ENCODE measurements around the gene RGS9BP. TPM values are rescaled to one million over a fixed set of nuclear protein-coding genes. Genes with fewer than 3 reads are reported as not detected.
A peak's percentile ranks its signal among the peaks of the same experiment; 100 is the strongest.
"Not testable (repeated sequence)": the region's sequence is repeated elsewhere in the genome, so short reads cannot be mapped to it uniquely, and the experiment has no call there.

The RGS9BP gene
- total RNA-seq, 2 donors from 2014 or later, result 0.39 TPM; not detected in 1

GRCh38 chr19:32686847-32687475 is 11.3 kb downstream of the RGS9BP start:
- Mint-ChIP-seq H3K9me3 (no peaks in the 10 kb centered on the region), H3K36me3 (peaks cover 0 to 9% of the 10 kb centered on the region in 2 donors), H3K27ac (no peak overlapping the region)
- ATAC-seq, result no peak
- DNase-seq (ENCODE audit: low spot score in 2 of 2), result no peak

DNA sequence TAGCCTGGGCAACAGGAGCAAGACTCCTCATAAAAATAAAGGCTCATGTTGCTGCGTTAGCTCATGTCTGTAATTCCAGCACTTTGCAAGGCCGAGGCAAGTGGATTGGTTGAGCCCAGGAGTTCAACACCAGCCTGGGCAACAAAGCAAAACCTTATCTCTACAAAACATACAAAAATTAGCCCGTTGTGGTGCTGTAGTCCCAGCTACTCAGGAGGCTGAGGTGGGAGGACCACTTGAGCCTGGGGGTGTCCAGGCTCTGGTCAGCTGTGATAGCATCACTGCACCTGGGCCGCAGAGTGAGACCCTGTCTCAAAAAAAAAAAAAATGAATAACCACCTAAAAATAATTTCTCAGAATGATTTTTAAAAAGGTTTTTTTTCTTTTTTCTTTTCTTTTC is 12.0 kb downstream of the RGS9BP start:
- no peak for ATAC-seq
- no peak for DNase-seq (ENCODE audit: low spot score in 2 of 2)
- H3K9me3 Mint-ChIP-seq, result no peaks in the 10 kb centered on the region
- H3K27ac Mint-ChIP-seq, result no peak overlapping the region
- peaks cover 2 to 12% of the 10 kb centered on the region in 2 donors for H3K36me3 Mint-ChIP-seq

DNA sequence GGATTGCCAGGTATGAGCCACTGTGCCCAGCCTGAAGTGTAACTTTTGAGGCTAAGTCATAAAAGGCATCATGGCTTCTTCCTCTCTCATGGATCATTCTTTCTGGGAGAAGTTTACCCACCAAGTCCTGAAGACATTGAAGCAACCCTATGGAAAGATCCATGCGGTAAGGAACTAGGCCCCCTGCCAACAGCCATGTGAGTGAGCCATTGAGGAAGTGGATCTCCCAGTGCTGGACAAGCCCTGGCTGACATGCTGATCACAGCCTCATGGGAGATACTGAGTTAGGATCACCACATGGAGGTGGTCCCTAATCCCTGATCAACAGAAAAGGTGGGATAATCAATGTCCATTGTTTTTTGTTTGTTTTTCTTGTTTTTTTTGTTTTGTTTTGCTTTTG is 12.7 kb downstream of the RGS9BP start:
- Mint-ChIP-seq H3K9me3 (peaks cover 3 to 4% of the 10 kb centered on the region in 2 donors), H3K36me3 (peaks cover 8 to 18% of the 10 kb centered on the region in 2 donors)
- no peak for ATAC-seq

GRCh38 chr19:32691291-32691951 is 15.8 kb downstream of the RGS9BP start, which contains the start of gene NUDT19:
TSS of gene NUDT19 (plus strand) at chr19:32691821. CDS start at chr19:32691961, 140 bp downstream.
- H3K9me3 Mint-ChIP-seq, result peaks cover 6% of the 10 kb centered on the region in 2 donors
- DNase-seq (ENCODE audit: low spot score in 2 of 2), result peak; percentile 80 to 83
- ATAC-seq, result peak; percentile 71 to 82
- peaks cover 34 to 37% of the 10 kb centered on the region in 2 donors for H3K36me3 Mint-ChIP-seq
- H3K27ac Mint-ChIP-seq, result peak within 1 kb of the TSS; percentile 74 to 89

More for the DNA sequence above, 12.7 kb downstream of the RGS9BP start:
- DNase-seq (ENCODE audit: low spot score in 2 of 2), result no peak
- H3K27ac Mint-ChIP-seq, result no peak overlapping the region

DNA sequence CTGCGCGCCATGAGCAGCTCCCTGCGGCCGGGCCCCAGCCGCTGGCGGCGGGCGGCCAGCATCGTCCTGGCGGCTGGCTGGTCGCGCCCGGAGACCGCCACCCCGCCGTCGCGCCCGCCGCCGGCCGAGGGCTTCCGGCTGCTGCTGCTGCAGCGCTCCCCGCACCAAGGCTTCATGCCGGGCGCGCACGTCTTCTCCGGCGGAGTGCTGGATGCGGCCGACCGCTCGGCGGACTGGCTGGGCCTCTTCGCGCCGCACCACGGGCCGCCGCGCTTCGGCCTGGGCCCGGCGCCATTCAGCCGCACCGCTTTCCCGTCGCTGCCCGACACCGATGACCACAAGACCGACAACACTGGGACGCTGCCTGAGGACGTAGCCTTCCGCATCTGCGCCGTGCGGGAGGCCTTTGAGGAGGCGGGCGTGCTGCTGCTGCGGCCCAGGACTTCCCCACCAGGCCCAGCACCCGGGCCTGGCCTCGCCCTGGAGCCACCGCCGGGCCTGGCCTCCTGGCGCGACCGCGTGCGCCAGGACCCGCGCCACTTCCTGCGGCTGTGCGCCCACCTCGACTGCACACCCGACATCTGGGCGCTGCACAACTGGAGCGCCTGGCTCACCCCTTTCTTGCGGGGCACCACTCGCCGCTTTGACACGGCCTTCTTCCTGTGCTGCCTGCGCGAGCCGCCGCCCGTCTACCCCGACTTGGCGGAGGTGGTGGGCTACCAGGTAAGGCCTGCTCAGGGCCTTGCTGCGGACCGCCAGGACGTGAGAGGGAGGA is 16.5 kb downstream of the RGS9BP start:
- Mint-ChIP-seq H3K9me3 (peaks cover 6% of the 10 kb centered on the region in 2 donors), H3K36me3 (peaks cover 30 to 41% of the 10 kb centered on the region in 2 donors), H3K27ac (peak overlapping the region; percentile 9 to 89)
- peak; percentile 64 to 82 for ATAC-seq
- DNase-seq (ENCODE audit: low spot score in 2 of 2), result peak; percentile 55 to 86

DNA sequence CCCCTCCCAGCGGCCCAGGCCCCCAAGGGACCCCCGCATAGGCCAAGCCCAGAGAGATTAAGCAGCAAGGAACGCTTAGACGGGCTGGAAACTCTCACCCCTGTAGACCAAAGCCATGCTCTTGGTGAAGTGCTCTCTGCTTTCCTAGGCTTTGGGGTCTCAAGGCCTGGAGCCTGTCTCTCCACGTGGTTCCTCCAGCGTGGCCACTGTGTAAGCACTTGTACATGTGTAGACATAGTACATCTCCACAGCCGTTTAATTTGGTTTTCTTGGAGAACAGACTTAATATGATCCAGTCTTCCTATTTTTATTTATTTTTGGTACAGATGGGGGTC is 17.0 kb downstream of the RGS9BP start:
- no peak for ATAC-seq
- no peak for DNase-seq (ENCODE audit: low spot score in 2 of 2)
- Mint-ChIP-seq H3K27ac (peak overlapping the region; percentile 89 to 98), H3K9me3 (peaks cover 6% of the 10 kb centered on the region in 2 donors), H3K36me3 (peaks cover 36 to 47% of the 10 kb centered on the region in 2 donors)

DNA sequence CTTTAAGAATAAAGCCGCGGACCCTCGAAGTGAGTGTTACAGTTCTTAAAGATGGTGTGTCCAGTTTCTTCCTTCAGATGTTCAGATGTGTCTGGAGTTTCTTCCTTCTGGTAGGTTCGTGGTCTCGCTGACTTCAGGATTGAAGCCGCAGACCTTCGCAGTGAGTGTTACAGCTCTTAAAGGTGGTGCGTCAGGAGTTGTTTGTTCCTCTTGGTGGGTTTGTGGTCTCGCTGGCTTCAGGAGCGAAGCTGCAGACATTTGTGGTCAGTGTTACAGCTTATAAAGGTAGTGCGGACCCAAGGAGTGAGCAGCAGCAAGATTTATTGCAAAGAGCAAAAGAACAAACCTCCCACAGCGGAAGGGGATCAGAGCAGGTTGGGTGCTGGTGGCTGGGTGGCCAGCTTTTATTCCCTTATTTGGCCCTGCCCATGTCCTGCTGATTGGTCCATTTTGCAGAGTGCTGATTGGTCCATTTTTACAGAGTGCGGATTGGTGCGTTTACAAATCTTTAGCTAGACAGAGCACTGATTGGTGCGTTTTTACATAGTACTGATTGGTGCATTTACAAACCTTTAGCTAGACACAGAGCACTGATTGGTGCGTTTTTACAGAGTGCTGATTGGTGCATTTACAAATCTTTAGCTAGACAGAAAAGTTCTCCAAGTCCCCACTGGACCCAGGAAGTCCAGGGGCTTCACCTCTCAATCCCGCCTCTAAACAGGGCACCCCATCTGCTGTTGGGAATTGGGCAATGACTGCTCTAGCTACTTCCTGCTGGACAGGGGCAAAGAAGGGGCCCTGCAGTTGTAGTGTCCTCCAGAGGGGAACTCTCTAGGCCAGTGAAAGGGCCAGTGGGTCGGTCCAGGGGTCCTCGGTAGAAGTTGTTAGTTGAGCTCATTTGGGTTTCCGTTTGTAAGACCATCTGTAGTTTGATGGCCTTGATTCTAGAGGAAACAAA is 17.8 kb downstream of the RGS9BP start:
- H3K9me3 Mint-ChIP-seq, ATAC-seq: not testable (repeated sequence)
- DNase-seq (ENCODE audit: low spot score in 2 of 2), result peak in 1 of 2 donors; percentile 46
- Mint-ChIP-seq H3K36me3 (peaks cover 43 to 54% of the 10 kb centered on the region in 2 donors), H3K27ac (peak overlapping the region; percentile 89 to 98)

GRCh38 chr19:32694316-32694715 is 18.7 kb downstream of the RGS9BP start:
- H3K9me3 Mint-ChIP-seq; H3K27ac Mint-ChIP-seq; ATAC-seq; DNase-seq (ENCODE audit: low spot score in 2 of 2): not testable (repeated sequence)
- H3K36me3 Mint-ChIP-seq, result peaks cover 52 to 63% of the 10 kb centered on the region in 2 donors

- H3K9me3 Mint-ChIP-seq; ATAC-seq; DNase-seq (ENCODE audit: low spot score in 2 of 2); H3K27ac Mint-ChIP-seq: not testable (repeated sequence)
- peaks cover 55 to 69% of the 10 kb centered on the region in 2 donors for H3K36me3 Mint-ChIP-seq
Observed at GRCh38 chr19:32694851-32695250, 19.2 kb downstream of the RGS9BP start.

- H3K36me3 Mint-ChIP-seq, result peaks cover 62 to 75% of the 10 kb centered on the region in 2 donors
- peak overlapping the region in 1 of 2 donors; percentile 31 for H3K27ac Mint-ChIP-seq
- DNase-seq (ENCODE audit: low spot score in 2 of 2); ATAC-seq; H3K9me3 Mint-ChIP-seq: not testable (repeated sequence)
Observed at GRCh38 chr19:32695506-32695905, 19.9 kb downstream of the RGS9BP start.

DNA sequence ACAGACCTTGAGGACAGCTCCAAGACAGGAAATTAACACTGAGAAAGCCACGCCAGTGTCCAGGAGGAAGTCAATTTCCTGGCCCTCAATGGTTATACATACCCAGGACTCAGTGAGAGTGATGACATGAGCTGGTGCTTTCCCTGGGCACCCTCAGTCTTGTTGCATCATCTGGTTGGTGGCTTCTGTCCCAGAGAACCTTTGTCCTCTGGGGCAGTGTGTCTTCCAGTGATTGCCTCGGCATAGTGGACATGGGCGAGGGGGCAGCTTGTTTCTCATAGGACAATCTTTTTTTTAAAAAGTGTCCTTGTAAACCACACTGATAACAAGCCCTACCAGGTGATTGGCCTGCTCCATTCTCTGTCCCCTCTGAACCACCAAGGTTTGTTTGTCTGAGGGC is 21.1 kb downstream of the RGS9BP start:
- not testable (repeated sequence) for DNase-seq (ENCODE audit: low spot score in 2 of 2); ATAC-seq
- peak overlapping the region in 1 of 2 donors; percentile 48 for H3K27ac Mint-ChIP-seq

GRCh38 chr19:32700129-32700528 is 24.5 kb downstream of the RGS9BP start:
- not testable (repeated sequence) for DNase-seq (ENCODE audit: low spot score in 2 of 2); H3K27ac Mint-ChIP-seq; ATAC-seq
- Mint-ChIP-seq H3K9me3 (peaks cover 7 to 12% of the 10 kb centered on the region in 2 donors), H3K36me3 (peaks cover 60 to 89% of the 10 kb centered on the region in 2 donors)

More for the DNA sequence above, 21.1 kb downstream of the RGS9BP start:
- H3K36me3 Mint-ChIP-seq, result peaks cover 57 to 84% of the 10 kb centered on the region in 2 donors
- not testable (repeated sequence) for H3K9me3 Mint-ChIP-seq

- DNase-seq (ENCODE audit: low spot score in 2 of 2) (no peak), ATAC-seq (no peak)
- H3K36me3 Mint-ChIP-seq, result peaks cover 55 to 88% of the 10 kb centered on the region in 2 donors
- no peak overlapping the region for H3K27ac Mint-ChIP-seq
- peaks cover 7 to 15% of the 10 kb centered on the region in 2 donors for H3K9me3 Mint-ChIP-seq
Observed at GRCh38 chr19:32702010-32702409, 26.4 kb downstream of the RGS9BP start.

GRCh38 chr19:32704006-32704405 is 28.4 kb downstream of the RGS9BP start:
- not testable (repeated sequence) for H3K27ac Mint-ChIP-seq; DNase-seq (ENCODE audit: low spot score in 2 of 2); ATAC-seq
- Mint-ChIP-seq H3K36me3 (peaks cover 36 to 79% of the 10 kb centered on the region in 2 donors), H3K9me3 (peaks cover 7 to 14% of the 10 kb centered on the region in 2 donors)

- Mint-ChIP-seq H3K36me3 (peaks cover 16 to 41% of the 10 kb centered on the region in 2 donors), H3K27ac (peak overlapping the region; percentile 60 to 83), H3K9me3 (peaks cover 4 to 8% of the 10 kb centered on the region in 2 donors)
- peak in 1 of 2 donors; percentile 26 for DNase-seq (ENCODE audit: low spot score in 2 of 2)
- ATAC-seq, result peak; percentile 95 to 98
Observed at GRCh38 chr19:32708457-32708856, 32.8 kb downstream of the RGS9BP start.

- Mint-ChIP-seq H3K27ac (peak overlapping the region in 1 of 2 donors; percentile 83), H3K9me3 (peaks cover 4% of the 10 kb centered on the region in 2 donors), H3K36me3 (peaks cover 13 to 36% of the 10 kb centered on the region in 2 donors)
- ATAC-seq, result peak; percentile 41 to 42
- DNase-seq (ENCODE audit: low spot score in 2 of 2), result no peak
Observed at GRCh38 chr19:32709032-32709431, 33.4 kb downstream of the RGS9BP start.
